GM12878 (cell line): ENCODE data around the gene TMCC2. TPM values are rescaled to one million over a fixed set of nuclear protein-coding genes. Genes with fewer than 3 reads are reported as not detected.
A peak's percentile ranks its signal among the peaks of the same experiment; 100 is the strongest.

Experiments used
- CUX1 ChIP-seq: IDR thresholded peaks from 2 replicates; pipeline ENCODE4 v1.6.1; 2012; ENCODE audit warnings: improper control_type of control experiment, low read depth, low read length; ENCODE audit not compliant: insufficient replicate concordance
- MAX ChIP-seq: IDR thresholded peaks from 2 replicates; pipeline ENCODE4 v1.6.1; 2012; ENCODE audit warnings: low read depth, low read length, improper control_type of control experiment
- MLLT1 ChIP-seq: fragments of 450-650 bp; IDR thresholded peaks from 2 replicates; pipeline ENCODE4 v1.6.1; 2016; ENCODE audit warnings: mild to moderate bottlenecking
- MTA2 ChIP-seq: fragments of 450-650 bp; IDR thresholded peaks from 2 replicates; pipeline ENCODE4 v1.6.1; 2016; ENCODE audit warnings: low read depth, mild to moderate bottlenecking, moderate library complexity
- SP1 ChIP-seq: IDR thresholded peaks from one replicate; pipeline ENCODE4 v1.6.1; 2011; ENCODE audit warnings: low read depth, low read length
- STAT3 ChIP-seq: IDR thresholded peaks from 2 replicates; pipeline ENCODE4 v1.6.1; 2011; ENCODE audit warnings: low read depth, low read length, improper control_type of control experiment
- polyA plus RNA-seq, 11 experiments: library from polyadenylated mRNA; depleted of rRNA in 4 of 11; unstranded in 6 of 11; stranded (reverse) in 5 of 11; fragments of >200 nt; fragmentation: Nextera tagmentation in 4 of 11; fragmentation: Illumina TruSeq in 1 of 11; extraction: Ambion mirVana in 4 of 11; extraction: Trizol in 1 of 11; gene quantifications; 1 replicate in 1 of 11; 2 replicates in 10 of 11; pipeline versions ENCODE4 v1.2.1 to v1.2.3, GENCODE V29; 2011 to 2016; ENCODE audit warnings: inconsistent platforms in 2 of 11, missing spikeins in 2 of 11, low read depth in 1 of 11
- total RNA-seq, 4 experiments: library from RNA; depleted of rRNA in 3 of 4; stranded (reverse); fragments of >200 nt in 3 of 4; fragmentation: Illumina TruSeq in 1 of 4; extraction: Trizol in 1 of 4; gene quantifications; 2 replicates each; pipeline versions ENCODE4 v1.2.1 to v1.2.3, GENCODE V29; 2013 to 2021

Gene TMCC2
- total and polyA plus RNA-seq, 10 of the 15 experiments (the other 5 are each of a cell fraction or from before 2014, with no cell fraction given) = 0.06 to 2.3 (median 0.76) TPM

GRCh38 chr1:205313563-205314308, 86.0 kb downstream of the TMCC2 start (continued):
- TF ChIP-seq SP1 = peak; percentile 23
- TF ChIP-seq MAX = no peak
- peak; percentile 76; the same call in 1 of the 2 replicates for TF ChIP-seq MTA2
- TF ChIP-seq CUX1 = peak; percentile 65
- peak; percentile 71; the same call in 1 of the 2 replicates for TF ChIP-seq STAT3
- TF ChIP-seq MLLT1 = peak; percentile 47
